Activated CD8-positive, alpha-beta T cell treated with anti-CD3 and anti-CD28 coated beads for 36 hours (primary cell): ENCODE measurements around the gene FAM83F. TPM values are rescaled to one million over a fixed set of nuclear protein-coding genes. Genes with fewer than 3 reads are reported as not detected.

Experiments
- total RNA-seq, 2 experiments: library from RNA; stranded (reverse); gene quantifications; one replicate each; pipeline ENCODE4 v1.2.3, GENCODE V29; 2021

Gene FAM83F
- total RNA-seq, 2 experiments from 2014 or later: 1.5 to 2.0 TPM

Other genes starting within 250 kb of the FAM83F start
- under 1 TPM; 0.34 TPM for gene ENTHD1, start 101.2 kb upstream of the FAM83F start, total RNA-seq
- 10 to 100 TPM; 83.2 to 86.8 TPM for gene GRAP2, start 93.9 kb upstream of the FAM83F start, total RNA-seq
- 1 to 10 TPM; 2.2 to 2.3 TPM for gene TMA7B, start 34.6 kb upstream of the FAM83F start, total RNA-seq
- 10 to 100 TPM; 42.6 to 45.2 TPM for gene TNRC6B, start 183.0 kb downstream of the FAM83F start, total RNA-seq